ENCODE data around the gene PAPLN. TPM values are rescaled to one million over a fixed set of nuclear protein-coding genes. Genes with fewer than 3 reads are reported as not detected.

The PAPLN gene
- total RNA-seq, 1 experiment from 2014 or later = 9.6 TPM

- TF ChIP-seq SRF (IDR thresholded peaks at IDR 0.05; ENCODE audit: low read depth) (no peak), REST (IDR thresholded peaks at IDR 0.05; ENCODE audit: low read depth) (no peak), YY1 (IDR thresholded peaks at IDR 0.05; ENCODE audit: extremely low read depth, insufficient replicate concordance, low read depth, low read length) (no peak), POLR2AphosphoS5 (IDR thresholded peaks at IDR 0.05; ENCODE audit: low read depth, low read length) (no peak), ZNF274 (IDR thresholded peaks at IDR 0.05; ENCODE audit: low read depth, low read length) (no peak), SP1 (IDR thresholded peaks at IDR 0.05; ENCODE audit: low read depth) (no peak), ELF1 (IDR thresholded peaks at IDR 0.05; ENCODE audit: borderline replicate concordance, low read depth) (no peak), EGR1 (IDR thresholded peaks at IDR 0.05; ENCODE audit: low read depth) (no peak), CBX3 (IDR thresholded peaks at IDR 0.05; ENCODE audit: low read depth) (no peak), CTCF (IDR thresholded peaks at IDR 0.05 in 2 of 3, conservative IDR thresholded peaks at IDR 0.05 in 1 of 3; ENCODE audit: borderline replicate concordance in 1 of 3, insufficient read depth in 1 of 3, low read depth in 2 of 3, low read length in 2 of 3) (no peak), ZFX (IDR thresholded peaks at IDR 0.05) (no peak), SIN3A (IDR thresholded peaks at IDR 0.05; ENCODE audit: low read depth) (no peak), MAX (IDR thresholded peaks at IDR 0.05) (no peak), TCF7L2 (IDR thresholded peaks at IDR 0.05; ENCODE audit: borderline replicate concordance, extremely low read depth, insufficient read depth, insufficient read length) (no peak), EZH2phosphoT487 (IDR thresholded peaks at IDR 0.05; ENCODE audit: borderline replicate concordance) (no peak), EZH2 (IDR thresholded peaks at IDR 0.05) (no peak)
- Histone ChIP-seq H3K27ac (ENCODE audit: low read depth, low read length) (no peak overlapping the region), H3K36me3 (ENCODE audit: control insufficient read depth in 1 of 2, insufficient read depth in 2 of 2, low read length in 2 of 2) (peaks cover 5 to 20% of the 10 kb centered on the region in 2 experiments), H4K20me1 (ENCODE audit: insufficient read depth) (no peaks in the 10 kb centered on the region), H3K4me2 (ENCODE audit: low read length) (no peak overlapping the region), H3K4me3 (replicated peaks in 1 of 2; ENCODE audit: low read depth in 1 of 2, low read length in 2 of 2) (no peak overlapping the region), H3K9ac (ENCODE audit: low read length) (no peak overlapping the region), H3K79me2 (ENCODE audit: insufficient read depth, low read length) (no peaks in the 10 kb centered on the region), H3K4me1 (ENCODE audit: control insufficient read depth in 1 of 2, insufficient read depth in 2 of 2, low read length in 2 of 2) (no peaks in the 10 kb centered on the region), H3K9me2 (ENCODE audit: insufficient read depth) (no peaks in the 10 kb centered on the region), H3K9me3 (ENCODE audit: control insufficient read depth in 1 of 2, insufficient read depth in 1 of 2, low read depth in 1 of 2, low read length in 2 of 2) (no peaks in the 10 kb centered on the region), H3K27me3 (ENCODE audit: insufficient read depth, low read length) (no peaks in the 10 kb centered on the region), H2AFZ (ENCODE audit: low read depth, low read length, poor library complexity, severe bottlenecking) (no peak overlapping the region)
- ChIA-PET RAD21 (ENCODE audit: low non-redundant PET in 1 of 2, low total read pairs in 2 of 2, uncharacterized antibody in 2 of 2, unreplicated experiment in 2 of 2) (no interaction called here), CTCF (interaction anchor here (2.0 kb wide), 1 partner anchor 18 kb away, joined by 5 read pairs; no protein-coding TSS in a partner anchor), POLR2A (no interaction called here)
- DNase-seq (ENCODE audit: low read depth, low spot score) (no peak), ATAC-seq (no peak)
- no TSS peak for BruUV-seq (replicated peaks)
- intact Hi-C loops (cut with micrococcal nuclease) = no loop called here
Measured at GRCh38 chr14:73277376-73277775, 40.1 kb downstream of the PAPLN start.
